NCI-H510A treated with DMSO at 0.1 percent for 48 hours (cell line): Measurements from ENCODE around the gene S100A8.

Source experiments
- DNase-seq: peaks from one replicate; lab custom pipeline; 2025; lab: John Stamatoyannopoulos, UW

Gene S100A8

GRCh38 chr1:153392822-153393221 is 1.9 kb upstream of the S100A8 start:
- DNase-seq = no peak

GRCh38 chr1:153392258-153392657 is 1.4 kb upstream of the S100A8 start:
- no peak for DNase-seq

- no peak for DNase-seq
These were observed 647 bp downstream of the S100A8 start for GRCh38 chr1:153389973-153390879.

GRCh38 chr1:153389401-153389800 is 1.5 kb downstream of the S100A8 start:
- no peak for DNase-seq

GRCh38 chr1:153387785-153388184 is 3.1 kb downstream of the S100A8 start:
- no peak for DNase-seq

GRCh38 chr1:153387001-153387400 is 3.9 kb downstream of the S100A8 start:
- no peak for DNase-seq

GRCh38 chr1:153386500-153386901 is 4.4 kb downstream of the S100A8 start:
- no peak for DNase-seq

GRCh38 chr1:153384958-153385580 is 5.8 kb downstream of the S100A8 start:
- DNase-seq = no peak

GRCh38 chr1:153380711-153381110 is 10.2 kb downstream of the S100A8 start:
- DNase-seq = no peak

- DNase-seq = no peak
These were observed 11.3 kb downstream of the S100A8 start for GRCh38 chr1:153379591-153379990.

GRCh38 chr1:153375511-153375910 is 15.4 kb downstream of the S100A8 start, which contains the start of gene S100A12:
Gene S100A12, minus strand, starts transcription at chr1:153375621. Its CDS starts 1,029 bp downstream, at chr1:153374592.
- no peak for DNase-seq

- no peak for DNase-seq
These were observed 16.8 kb downstream of the S100A8 start for GRCh38 chr1:153374071-153374470.

- DNase-seq = no peak
These were observed 18.3 kb downstream of the S100A8 start for GRCh38 chr1:153372571-153372970.

- DNase-seq = no peak
These were observed 19.6 kb downstream of the S100A8 start for GRCh38 chr1:153371231-153371630.

- no peak for DNase-seq
These were observed 20.7 kb downstream of the S100A8 start for GRCh38 chr1:153370146-153370545.

- no peak for DNase-seq
These were observed 22.4 kb downstream of the S100A8 start for GRCh38 chr1:153368495-153368894.

GRCh38 chr1:153367090-153367489 is 23.8 kb downstream of the S100A8 start:
- DNase-seq = no peak

GRCh38 chr1:153366261-153366660 is 24.6 kb downstream of the S100A8 start:
- DNase-seq = no peak

GRCh38 chr1:153365696-153366095 is 25.2 kb downstream of the S100A8 start:
- DNase-seq = no peak

GRCh38 chr1:153364766-153365666 is 25.9 kb downstream of the S100A8 start:
- no peak for DNase-seq

- DNase-seq = no peak
These were observed 26.7 kb downstream of the S100A8 start for GRCh38 chr1:153364156-153364555.

- no peak for DNase-seq
These were observed 27.2 kb downstream of the S100A8 start for GRCh38 chr1:153363641-153364040.
